ENCODE results near the gene CUEDC2.

The CUEDC2 gene

GRCh38 chr10:102449321-102450123 lies 17.1 kb upstream of the CUEDC2 start:
- WGBS (ENCODE audit: extremely low coverage, insufficient coverage, insufficient read length) = no CpG with 5 or more reads among the region's 30 CpGs
- H3K18ac ChIP-seq (ENCODE audit: low read length) = peak overlapping the region; percentile 48
- no peaks in the 10 kb centered on the region for H3K27me3 ChIP-seq (ENCODE audit: insufficient read depth, low read length)
- no peak overlapping the region for H3K23ac ChIP-seq (ENCODE audit: low read length)
- H2BK120ac ChIP-seq (ENCODE audit: insufficient read depth, low read length, poor library complexity) = peak overlapping the region; percentile 56
- peaks cover 7 to 16% of the 10 kb centered on the region in 2 experiments for H3K4me1 ChIP-seq (ENCODE audit: control insufficient read depth in 1 of 2, insufficient read depth in 2 of 2, low read length in 2 of 2)
- peak overlapping the region; percentile 71 for H2BK5ac ChIP-seq (ENCODE audit: low read depth, low read length, poor library complexity)
- peak overlapping the region; percentile 83 for H4K12ac ChIP-seq (ENCODE audit: low read depth, low read length)
- peaks cover 22% of the 10 kb centered on the region for H3K79me1 ChIP-seq (ENCODE audit: low read length)
- peak overlapping the region; percentile 88 for H4K91ac ChIP-seq (ENCODE audit: low read depth, low read length)
- H3K4me2 ChIP-seq (ENCODE audit: low read length) = peak overlapping the region; percentile 93
- H3K27ac ChIP-seq (ENCODE audit: low read depth, low read length) = peak overlapping the region; percentile 60
- peak overlapping the region; percentile 72 for H2AFZ ChIP-seq (ENCODE audit: insufficient read depth, low read length, poor library complexity)
- peak overlapping the region; percentile 87 for H3K14ac ChIP-seq (ENCODE audit: low read length)
- H3K9ac ChIP-seq (ENCODE audit: low read length) = peak overlapping the region; percentile 91
- H3K36me3 ChIP-seq (ENCODE audit: control insufficient read depth in 1 of 2, insufficient read depth in 2 of 2, low read length in 2 of 2) = peaks cover 2 to 3% of the 10 kb centered on the region in 2 experiments
- H2AK5ac ChIP-seq (ENCODE audit: low read length) = peak overlapping the region; percentile 67
- H4K8ac ChIP-seq (ENCODE audit: low read depth, low read length) = peak overlapping the region; percentile 93
- H3K4me3 ChIP-seq (ENCODE audit: low read depth, low read length) = peak overlapping the region; percentile 79
- H3K4ac ChIP-seq (ENCODE audit: low read depth, low read length) = peak overlapping the region; percentile 13
- H2BK12ac ChIP-seq (ENCODE audit: low read length) = peak overlapping the region; percentile 89
- H3K79me2 ChIP-seq (ENCODE audit: control insufficient read depth, insufficient read depth, low read length, poor library complexity) = peaks cover 11% of the 10 kb centered on the region
- no peaks in the 10 kb centered on the region for H3K9me3 ChIP-seq (ENCODE audit: insufficient read depth, low read depth, low read length)
- peak; percentile 78 to 87 for DNase-seq

GRCh38 chr10:102444851-102445250 lies 12.5 kb upstream of the CUEDC2 start:
- no peak overlapping the region for H4K91ac ChIP-seq (ENCODE audit: low read depth, low read length)
- H3K79me1 ChIP-seq (ENCODE audit: low read length) = peaks cover 5% of the 10 kb centered on the region
- no CpG with 5 or more reads among the region's 2 CpGs for WGBS (ENCODE audit: extremely low coverage, insufficient coverage, insufficient read length)
- no peak overlapping the region for H3K14ac ChIP-seq (ENCODE audit: low read length)
- no peak overlapping the region for H4K8ac ChIP-seq (ENCODE audit: low read depth, low read length)
- H3K27me3 ChIP-seq (ENCODE audit: insufficient read depth, low read length) = no peaks in the 10 kb centered on the region
- H3K4me1 ChIP-seq (ENCODE audit: control insufficient read depth in 1 of 2, insufficient read depth in 2 of 2, low read length in 2 of 2) = peaks cover 3% of the 10 kb centered on the region in 2 experiments
- no peak overlapping the region for H2BK5ac ChIP-seq (ENCODE audit: low read depth, low read length, poor library complexity)
- H3K36me3 ChIP-seq (ENCODE audit: control insufficient read depth in 1 of 2, insufficient read depth in 2 of 2, low read length in 2 of 2) = no peaks in the 10 kb centered on the region
- H3K18ac ChIP-seq (ENCODE audit: low read length) = no peak overlapping the region
- no peak overlapping the region for H3K4me3 ChIP-seq (ENCODE audit: low read depth, low read length)
- DNase-seq = no peak
- no peak overlapping the region for H2AK5ac ChIP-seq (ENCODE audit: low read length)
- H3K23ac ChIP-seq (ENCODE audit: low read length) = no peak overlapping the region
- H4K12ac ChIP-seq (ENCODE audit: low read depth, low read length) = no peak overlapping the region
- no peaks in the 10 kb centered on the region for H3K9me3 ChIP-seq (ENCODE audit: insufficient read depth, low read depth, low read length)
- H2AFZ ChIP-seq (ENCODE audit: insufficient read depth, low read length, poor library complexity) = no peak overlapping the region
- H3K27ac ChIP-seq (ENCODE audit: low read depth, low read length) = no peak overlapping the region
- H3K4ac ChIP-seq (ENCODE audit: low read depth, low read length) = no peak overlapping the region
- no peak overlapping the region for H2BK12ac ChIP-seq (ENCODE audit: low read length)
- peaks cover 2% of the 10 kb centered on the region for H3K79me2 ChIP-seq (ENCODE audit: control insufficient read depth, insufficient read depth, low read length, poor library complexity)
- H2BK120ac ChIP-seq (ENCODE audit: insufficient read depth, low read length, poor library complexity) = no peak overlapping the region
- H3K4me2 ChIP-seq (ENCODE audit: low read length) = no peak overlapping the region
- no peak overlapping the region for H3K9ac ChIP-seq (ENCODE audit: low read length)

GRCh38 chr10:102438374-102438773 lies 6.0 kb upstream of the CUEDC2 start:
- no peak overlapping the region for H3K23ac ChIP-seq (ENCODE audit: low read length)
- H4K12ac ChIP-seq (ENCODE audit: low read depth, low read length) = no peak overlapping the region
- no peak overlapping the region for H2AK5ac ChIP-seq (ENCODE audit: low read length)
- no peak overlapping the region for H3K4ac ChIP-seq (ENCODE audit: low read depth, low read length)
- H3K27ac ChIP-seq (ENCODE audit: low read depth, low read length) = no peak overlapping the region
- no peak overlapping the region for H3K14ac ChIP-seq (ENCODE audit: low read length)
- H2BK12ac ChIP-seq (ENCODE audit: low read length) = no peak overlapping the region
- no peaks in the 10 kb centered on the region for H3K9me3 ChIP-seq (ENCODE audit: insufficient read depth, low read depth, low read length)
- no peak for DNase-seq
- no peak overlapping the region for H3K4me2 ChIP-seq (ENCODE audit: low read length)
- H3K79me2 ChIP-seq (ENCODE audit: control insufficient read depth, insufficient read depth, low read length, poor library complexity) = no peaks in the 10 kb centered on the region
- H4K91ac ChIP-seq (ENCODE audit: low read depth, low read length) = no peak overlapping the region
- no peaks in the 10 kb centered on the region for H3K36me3 ChIP-seq (ENCODE audit: control insufficient read depth in 1 of 2, insufficient read depth in 2 of 2, low read length in 2 of 2)
- H3K79me1 ChIP-seq (ENCODE audit: low read length) = no peaks in the 10 kb centered on the region
- H3K4me3 ChIP-seq (ENCODE audit: low read depth, low read length) = no peak overlapping the region
- no peak overlapping the region for H3K9ac ChIP-seq (ENCODE audit: low read length)
- H4K8ac ChIP-seq (ENCODE audit: low read depth, low read length) = no peak overlapping the region
- no peak overlapping the region for H3K18ac ChIP-seq (ENCODE audit: low read length)
- no peak overlapping the region for H2BK120ac ChIP-seq (ENCODE audit: insufficient read depth, low read length, poor library complexity)
- no peaks in the 10 kb centered on the region for H3K27me3 ChIP-seq (ENCODE audit: insufficient read depth, low read length)
- H2AFZ ChIP-seq (ENCODE audit: insufficient read depth, low read length, poor library complexity) = no peak overlapping the region
- H2BK5ac ChIP-seq (ENCODE audit: low read depth, low read length, poor library complexity) = no peak overlapping the region
- peaks cover 7 to 14% of the 10 kb centered on the region in 2 experiments for H3K4me1 ChIP-seq (ENCODE audit: control insufficient read depth in 1 of 2, insufficient read depth in 2 of 2, low read length in 2 of 2)
- WGBS (ENCODE audit: extremely low coverage, insufficient coverage, insufficient read length) = no CpG with 5 or more reads among the region's 1 CpG

GRCh38 chr10:102437515-102437914 lies 5.1 kb upstream of the CUEDC2 start:
- Histone ChIP-seq H2BK12ac (ENCODE audit: low read length) (no peak overlapping the region), H3K79me1 (ENCODE audit: low read length) (no peaks in the 10 kb centered on the region), H2AK5ac (ENCODE audit: low read length) (no peak overlapping the region), H3K4me1 (ENCODE audit: control insufficient read depth in 1 of 2, insufficient read depth in 2 of 2, low read length in 2 of 2) (peaks cover 7 to 14% of the 10 kb centered on the region in 2 experiments), H3K14ac (ENCODE audit: low read length) (no peak overlapping the region), H2BK120ac (ENCODE audit: insufficient read depth, low read length, poor library complexity) (no peak overlapping the region), H2AFZ (ENCODE audit: insufficient read depth, low read length, poor library complexity) (no peak overlapping the region), H2BK5ac (ENCODE audit: low read depth, low read length, poor library complexity) (no peak overlapping the region), H3K23ac (ENCODE audit: low read length) (no peak overlapping the region), H3K36me3 (ENCODE audit: control insufficient read depth in 1 of 2, insufficient read depth in 2 of 2, low read length in 2 of 2) (no peaks in the 10 kb centered on the region), H3K27ac (ENCODE audit: low read depth, low read length) (no peak overlapping the region), H4K12ac (ENCODE audit: low read depth, low read length) (no peak overlapping the region), H3K4me3 (ENCODE audit: low read depth, low read length) (no peak overlapping the region), H3K9ac (ENCODE audit: low read length) (no peak overlapping the region), H3K27me3 (ENCODE audit: insufficient read depth, low read length) (no peaks in the 10 kb centered on the region), H4K8ac (ENCODE audit: low read depth, low read length) (no peak overlapping the region), H3K79me2 (ENCODE audit: control insufficient read depth, insufficient read depth, low read length, poor library complexity) (no peaks in the 10 kb centered on the region), H3K4ac (ENCODE audit: low read depth, low read length) (no peak overlapping the region), H3K18ac (ENCODE audit: low read length) (no peak overlapping the region), H3K4me2 (ENCODE audit: low read length) (no peak overlapping the region), H3K9me3 (ENCODE audit: insufficient read depth, low read depth, low read length) (no peaks in the 10 kb centered on the region), H4K91ac (ENCODE audit: low read depth, low read length) (no peak overlapping the region)
- WGBS (ENCODE audit: extremely low coverage, insufficient coverage, insufficient read length) = no CpG with 5 or more reads among the region's 3 CpGs
- DNase-seq = no peak

Measured in trophoblast cell (in vitro differentiated cells and primary cell).